Cardiac muscle cell (in vitro differentiated cells and primary cell): ENCODE measurements around the gene PPP4C. TPM values are rescaled to one million over a fixed set of nuclear protein-coding genes. Genes with fewer than 3 reads are reported as not detected.

Source experiments
- DNase-seq, 2 donors: peaks; one replicate each; pipeline versions ENCODE4 v3.0.0 to v3.0.0-alpha.2; 2010 to 2017; ENCODE audit warnings: low read depth in 1 of 2, low spot score in 1 of 2
- H3K27ac ChIP-seq: fragments of 200-600 bp; sonication (generic); 2 replicates; pipeline ENCODE4 v1.5.1; 2016
- H3K27me3 ChIP-seq: fragments of 200-600 bp; sonication (generic); 2 replicates; pipeline ENCODE4 v1.6.0; 2016; ENCODE audit warnings: control low read depth
- H3K36me3 ChIP-seq: fragments of 200-600 bp; sonication (generic); 2 replicates; pipeline ENCODE4 v1.5.1; 2016; ENCODE audit warnings: control low read depth
- H3K4me1 ChIP-seq: fragments of 200-600 bp; sonication (generic); 2 replicates; pipeline ENCODE4 v1.8.1; 2017; ENCODE audit warnings: low read depth, mild to moderate bottlenecking, mixed run types
- H3K4me3 ChIP-seq: fragments of 200-600 bp; sonication (generic); 2 replicates; pipeline ENCODE4 v1.5.1; 2016; ENCODE audit warnings: mild to moderate bottlenecking
- H3K9me3 ChIP-seq: fragments of 200-600 bp; sonication (generic); 2 replicates; pipeline ENCODE4 v1.5.1; 2017; ENCODE audit warnings: low read depth, mild to moderate bottlenecking, control low read depth
- CTCF ChIP-seq: IDR thresholded peaks from 2 replicates; pipeline ENCODE4 v1.5.1; 2012; ENCODE audit warnings: low read depth, mild to moderate bottlenecking, low read length
- polyA plus RNA-seq: library from polyadenylated mRNA; unstranded; fragments of >200 nt; fragmentation: Nextera tagmentation; extraction: Ambion mirVana; gene quantifications from 2 replicates; pipeline ENCODE4 v1.2.1, GENCODE V29; 2016
- total RNA-seq: library from RNA; depleted of rRNA; stranded (reverse); fragments of >200 nt; gene quantifications from 2 replicates; pipeline ENCODE4 v1.2.3, GENCODE V29; 2016

Gene PPP4C
- total and polyA plus RNA-seq, 2 experiments from 2014 or later, result 94.3 to 217 TPM

GRCh38 chr16:30088832-30089624 is 13.2 kb downstream of the PPP4C start:
- no peaks in the 10 kb centered on the region for H3K9me3 ChIP-seq
- H3K36me3 ChIP-seq, result peaks cover 4% of the 10 kb centered on the region
- peaks cover 5% of the 10 kb centered on the region for H3K4me1 ChIP-seq
- TF ChIP-seq CTCF, result no peak
- H3K27me3 ChIP-seq, result no peaks in the 10 kb centered on the region
- H3K4me3 ChIP-seq, result no peak overlapping the region
- no peak for DNase-seq
- no peak overlapping the region for H3K27ac ChIP-seq

GRCh38 chr16:30090610-30091331 is 15.0 kb downstream of the PPP4C start:
- Histone ChIP-seq H3K27ac (no peak overlapping the region), H3K9me3 (no peaks in the 10 kb centered on the region), H3K27me3 (no peaks in the 10 kb centered on the region), H3K4me1 (peaks cover 5% of the 10 kb centered on the region), H3K4me3 (no peak overlapping the region), H3K36me3 (no peaks in the 10 kb centered on the region)
- no peak for TF ChIP-seq CTCF
- DNase-seq, result no peak

- DNase-seq, result peak; percentile 94 to 97
- H3K36me3 ChIP-seq, result no peaks in the 10 kb centered on the region
- H3K27ac ChIP-seq, result no peak within 1 kb of the TSS
- peaks cover 5% of the 10 kb centered on the region for H3K4me1 ChIP-seq
- H3K9me3 ChIP-seq, result no peaks in the 10 kb centered on the region
- H3K27me3 ChIP-seq, result no peaks in the 10 kb centered on the region
- TF ChIP-seq CTCF, result peak; percentile 75
- H3K4me3 ChIP-seq, result peak within 1 kb of the TSS; percentile 22
These were observed 15.9 kb downstream of the PPP4C start, which contains the start of gene TBX6 for GRCh38 chr16:30091474-30092372. TSS of gene TBX6 (minus strand) at chr16:30091924. CDS start at chr16:30091193, 731 bp downstream.

DNA sequence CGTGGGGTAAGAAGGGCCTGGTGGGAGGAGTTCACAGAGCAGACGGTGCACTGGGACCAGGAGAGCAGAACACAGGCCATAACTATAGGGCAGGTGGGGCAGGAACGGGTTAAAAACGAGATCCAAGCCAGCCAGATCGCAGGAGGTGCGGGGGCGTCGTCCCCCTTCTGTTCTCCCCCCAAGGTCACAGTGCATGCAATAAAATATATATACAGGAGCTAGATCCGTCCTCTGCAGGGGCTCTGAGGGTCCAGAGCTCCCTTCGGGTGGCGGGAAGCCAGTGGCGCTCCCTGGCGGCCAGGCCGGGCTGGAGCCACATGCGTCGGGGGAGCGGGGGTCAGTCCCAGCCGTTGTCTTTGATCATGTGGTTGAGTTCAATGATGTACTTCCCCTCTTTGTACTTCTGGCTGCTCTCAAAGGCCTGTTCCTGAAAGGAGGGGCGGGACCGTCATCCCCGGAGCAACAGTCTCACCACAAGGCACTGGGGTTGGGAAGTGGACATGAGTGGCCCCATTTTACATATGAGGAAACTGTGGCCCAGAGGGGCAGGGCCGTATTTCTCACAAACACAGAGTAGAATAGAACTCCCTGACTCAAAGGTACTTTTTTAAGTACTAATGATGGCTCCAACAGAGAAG is 16.7 kb downstream of the PPP4C start:
- peaks cover 5% of the 10 kb centered on the region for H3K4me1 ChIP-seq
- no peaks in the 10 kb centered on the region for H3K27me3 ChIP-seq
- no peak overlapping the region for H3K27ac ChIP-seq
- TF ChIP-seq CTCF, result peak; percentile 75
- no peaks in the 10 kb centered on the region for H3K9me3 ChIP-seq
- H3K36me3 ChIP-seq, result no peaks in the 10 kb centered on the region
- peak; percentile 69 to 84 for DNase-seq
- H3K4me3 ChIP-seq, result peak overlapping the region; percentile 21

DNA sequence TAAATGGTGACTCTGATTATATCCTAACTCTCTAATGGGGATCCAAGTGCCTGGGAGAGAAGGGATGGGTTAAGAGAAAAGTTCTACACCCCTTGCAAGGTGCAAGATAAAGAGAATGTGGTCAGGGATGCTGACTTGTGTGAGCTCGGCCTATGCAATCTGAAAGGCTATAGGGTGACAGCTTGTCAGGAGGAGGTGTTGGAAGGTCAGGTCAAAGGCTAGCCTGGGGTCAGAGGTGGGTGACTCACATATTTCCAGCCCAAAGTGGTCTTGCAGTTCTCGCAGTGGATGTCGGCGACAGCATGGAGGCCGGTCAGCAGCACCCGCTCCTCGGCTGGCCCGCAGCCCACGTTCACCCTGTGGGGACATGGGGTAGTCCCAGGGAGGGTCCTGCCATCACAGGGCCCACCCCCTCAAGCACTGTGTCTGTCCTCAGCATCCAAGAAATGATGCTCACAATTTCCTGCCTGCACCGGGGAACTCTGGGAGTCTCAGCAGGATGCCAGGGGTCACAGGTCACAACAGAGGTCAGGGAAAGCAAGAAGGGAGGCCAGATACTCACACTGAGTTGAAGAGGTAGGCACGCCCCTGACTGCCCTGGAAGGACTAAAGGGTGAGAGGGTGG is 18.9 kb downstream of the PPP4C start:
- H3K36me3 ChIP-seq, result no peaks in the 10 kb centered on the region
- H3K4me1 ChIP-seq, result peaks cover 5% of the 10 kb centered on the region
- H3K27me3 ChIP-seq, result no peaks in the 10 kb centered on the region
- DNase-seq, result no peak
- no peaks in the 10 kb centered on the region for H3K9me3 ChIP-seq
- H3K4me3 ChIP-seq, result no peak overlapping the region
- no peak for TF ChIP-seq CTCF
- no peak overlapping the region for H3K27ac ChIP-seq
